Ureter (tissue), 1 donor: ENCODE results near the gene SPRYD7. TPM values are rescaled to one million over a fixed set of nuclear protein-coding genes. Genes with fewer than 3 reads are reported as not detected.
"Not testable (repeated sequence)": the region's sequence is repeated elsewhere in the genome, so short reads cannot be mapped to it uniquely, and the experiment has no call there.

ENCODE experiments used
- DNase-seq: peaks from one replicate; pipeline ENCODE4 v3.0.0-alpha.2; 2020; ENCODE audit warnings: low spot score
- total RNA-seq: library from RNA; stranded (reverse); gene quantifications from one replicate; pipeline ENCODE4 v1.2.4, GENCODE V29; 2023
- donor health status: DM: yes; HTN: yes; CAD: no.

The SPRYD7 gene
- total RNA-seq, 1 donor from 2014 or later, result 9.4 TPM

DNA sequence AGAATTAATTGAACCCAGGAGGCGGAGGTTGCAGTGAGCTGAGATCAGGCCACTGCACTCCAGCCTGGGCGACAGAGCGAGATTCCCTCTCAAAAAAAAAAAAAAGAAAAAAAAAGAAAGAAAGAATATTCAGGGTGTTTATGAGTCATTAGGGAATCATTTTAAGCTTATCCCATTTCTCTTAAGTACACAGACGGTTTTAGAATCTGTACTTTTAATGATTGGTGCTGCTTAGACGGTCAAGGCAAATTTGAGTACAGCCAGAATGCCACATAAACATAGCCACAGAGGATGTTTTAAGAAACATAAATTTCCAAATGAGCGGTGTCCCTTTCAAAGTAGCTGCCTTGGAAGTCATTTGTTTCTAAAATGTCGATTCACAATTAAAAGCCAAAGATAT lies 2.6 kb downstream of the SPRYD7 start:
- DNase-seq, result no peak

DNA sequence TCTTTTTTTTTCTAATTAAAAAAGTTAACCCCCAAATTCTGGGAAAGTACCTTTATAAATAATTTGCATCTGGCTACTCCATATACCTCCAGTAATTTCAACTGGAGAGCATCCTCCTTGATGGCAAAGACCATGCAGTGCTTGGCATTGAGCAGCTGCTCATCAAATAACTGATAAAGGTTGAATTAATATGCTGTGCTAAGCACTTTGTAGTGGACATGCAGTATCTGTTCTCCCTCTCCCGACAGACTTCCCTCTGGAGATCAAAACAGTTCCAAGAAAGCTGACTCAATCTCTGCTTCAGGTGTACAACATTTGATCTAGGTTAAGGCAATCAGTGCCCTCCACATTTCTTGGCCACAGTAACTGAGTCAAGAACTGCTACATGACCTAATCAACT lies 3.3 kb downstream of the SPRYD7 start:
- no peak for DNase-seq

DNA sequence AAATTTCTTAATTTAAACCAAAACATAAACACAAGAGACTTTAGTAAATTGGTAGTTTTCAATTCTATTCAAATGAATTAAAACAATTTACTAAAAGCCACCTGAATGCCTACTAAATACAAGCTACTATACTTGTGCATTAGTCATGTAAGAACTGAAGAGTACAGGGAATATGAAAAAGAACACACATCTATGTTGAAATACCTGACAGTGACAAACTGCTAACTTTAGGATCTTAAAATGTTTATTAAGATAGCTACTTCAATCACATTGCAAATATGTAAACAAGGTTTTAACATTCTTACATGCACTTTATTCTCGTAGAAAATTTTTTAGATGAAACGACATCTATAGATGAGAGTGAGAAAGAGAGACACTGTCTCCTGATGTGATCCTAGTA lies 4.1 kb downstream of the SPRYD7 start:
- DNase-seq, result no peak

DNA sequence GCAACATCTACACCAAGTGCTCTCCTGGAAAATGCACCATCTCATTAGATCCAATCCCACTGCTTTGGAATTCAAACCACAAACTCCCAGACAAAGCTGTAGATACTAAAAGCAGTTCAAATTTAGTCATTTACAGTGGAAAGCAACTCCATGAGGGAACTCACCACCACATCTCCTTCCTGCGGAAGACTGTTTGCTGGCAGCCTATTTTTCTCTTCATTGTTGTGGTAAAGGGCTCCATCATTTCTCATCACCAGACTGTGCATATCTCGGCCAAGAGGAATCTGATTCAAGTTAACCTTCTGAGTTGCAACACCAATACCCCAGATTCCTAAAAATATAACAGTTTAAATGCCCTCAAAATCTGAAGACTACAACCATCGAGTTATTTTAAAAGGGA lies 8.4 kb downstream of the SPRYD7 start:
- no peak for DNase-seq

DNA sequence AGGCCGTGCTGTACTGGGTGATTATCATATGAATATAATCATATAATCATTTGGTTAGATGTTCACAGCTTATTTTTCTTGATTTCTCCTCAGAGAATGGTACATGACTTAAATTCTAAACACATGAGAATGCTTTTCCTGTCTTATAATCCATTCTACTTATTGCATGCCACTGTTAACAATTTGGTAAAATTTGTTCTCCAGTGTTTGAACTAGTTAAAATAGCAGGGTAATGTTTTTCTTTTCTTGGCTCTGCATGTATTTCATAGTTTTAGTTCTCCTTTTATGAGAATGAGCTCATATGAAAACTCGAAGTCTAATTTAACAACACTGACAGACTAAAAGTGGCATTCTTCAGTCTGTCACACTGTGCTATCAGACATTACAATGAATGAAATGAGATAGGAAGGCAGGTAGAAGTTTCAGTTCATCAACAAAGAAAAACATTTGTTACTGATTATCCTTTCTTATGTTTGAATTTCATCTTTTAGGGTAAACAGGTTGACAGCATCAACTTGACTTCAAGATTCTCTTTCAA lies 10.2 kb downstream of the SPRYD7 start:
- DNase-seq, result no peak

DNA sequence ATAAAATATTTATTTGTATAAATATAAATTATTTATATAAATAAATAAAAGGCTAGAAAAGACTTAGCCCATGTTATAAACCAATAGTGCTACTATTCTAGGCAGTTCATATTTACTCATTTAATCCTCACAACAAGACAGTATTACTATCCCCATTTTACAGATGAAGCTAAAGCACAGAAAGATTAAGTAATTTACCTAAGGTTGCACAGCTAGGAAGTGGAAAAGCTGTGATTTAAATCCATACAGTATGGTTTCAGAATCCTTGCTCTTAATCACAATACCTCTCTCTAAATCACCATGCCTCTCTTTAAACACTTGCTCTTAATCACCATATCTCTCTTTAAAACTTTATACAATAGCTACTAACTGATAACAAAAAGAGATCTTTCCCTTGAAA lies 13.8 kb downstream of the SPRYD7 start:
- no peak for DNase-seq

DNA sequence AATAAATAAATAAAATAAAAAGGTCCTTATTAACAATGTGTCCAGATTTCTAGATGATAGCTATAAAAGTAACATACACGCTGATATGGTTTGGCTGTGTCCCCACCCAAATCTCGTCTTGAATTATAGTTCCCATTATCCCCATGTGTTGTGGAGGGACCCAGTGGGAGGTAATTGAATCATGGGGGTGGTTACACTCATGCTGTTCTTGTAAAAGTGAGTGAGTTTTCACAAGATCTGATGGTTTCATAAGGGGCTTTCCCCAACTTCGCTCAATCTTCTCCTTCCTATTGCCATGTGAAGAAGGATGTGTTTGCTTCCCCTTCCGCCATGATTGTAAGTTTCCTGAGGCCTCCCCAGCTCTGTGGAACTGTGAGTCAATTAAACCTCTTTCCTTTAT lies 15.2 kb downstream of the SPRYD7 start:
- not testable (repeated sequence) for DNase-seq

DNA sequence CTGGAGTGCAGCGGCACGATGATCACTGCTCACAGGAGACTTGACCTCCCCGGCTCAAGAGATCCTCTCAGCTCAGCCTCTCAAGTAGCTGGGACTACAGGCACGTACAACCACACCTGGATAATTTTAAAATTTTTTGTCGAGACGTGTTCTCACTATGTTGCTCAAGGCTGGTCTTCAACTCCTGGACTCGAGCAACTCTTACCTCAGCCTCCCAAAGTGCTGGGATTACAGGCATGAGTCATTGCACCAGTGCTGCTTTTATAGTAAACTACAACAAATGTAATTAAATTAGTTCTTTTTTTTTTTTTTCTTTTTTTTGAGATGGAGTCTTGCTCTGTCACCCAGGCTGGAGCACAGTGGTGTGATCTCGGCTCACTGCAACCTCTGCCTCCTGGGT lies 18.0 kb downstream of the SPRYD7 start:
- not testable (repeated sequence) for DNase-seq

DNA sequence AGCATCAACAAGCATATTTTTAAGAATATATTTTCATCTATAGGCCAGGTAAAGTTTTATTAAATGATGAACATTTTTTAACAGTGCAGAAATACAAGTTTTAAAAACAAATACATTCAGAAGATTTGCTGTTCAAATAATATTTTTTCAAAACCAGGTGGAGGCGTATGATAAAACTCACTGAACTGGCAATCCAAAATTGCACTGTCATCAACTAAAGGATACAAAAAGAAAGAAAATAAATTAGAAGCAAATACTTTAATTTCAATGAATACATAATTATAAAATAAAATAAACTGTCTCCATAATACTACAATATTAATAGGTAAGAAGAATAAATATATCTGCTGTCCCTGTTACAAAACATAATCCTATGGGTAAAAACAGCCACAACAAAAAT lies 21.2 kb downstream of the SPRYD7 start:
- DNase-seq, result no peak

DNA sequence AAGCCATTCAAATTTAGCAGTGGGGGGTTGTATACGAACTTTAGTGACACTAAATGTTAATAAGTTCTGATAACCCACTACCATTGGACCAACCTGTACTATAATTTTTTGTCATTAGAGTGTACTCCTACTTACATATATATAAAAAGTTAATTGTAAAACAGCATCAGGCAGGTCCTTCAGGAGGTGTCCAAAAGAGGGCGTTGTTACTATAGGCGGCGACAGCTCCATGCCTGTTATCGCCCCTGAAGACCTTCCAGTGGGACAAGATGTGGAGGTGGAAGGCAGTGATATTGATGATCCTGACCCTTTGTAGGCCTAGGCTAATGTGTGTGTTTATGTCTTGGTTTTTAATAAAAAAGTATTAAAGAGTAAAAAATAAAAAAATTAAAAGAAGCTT lies 27.5 kb downstream of the SPRYD7 start:
- no peak for DNase-seq

DNA sequence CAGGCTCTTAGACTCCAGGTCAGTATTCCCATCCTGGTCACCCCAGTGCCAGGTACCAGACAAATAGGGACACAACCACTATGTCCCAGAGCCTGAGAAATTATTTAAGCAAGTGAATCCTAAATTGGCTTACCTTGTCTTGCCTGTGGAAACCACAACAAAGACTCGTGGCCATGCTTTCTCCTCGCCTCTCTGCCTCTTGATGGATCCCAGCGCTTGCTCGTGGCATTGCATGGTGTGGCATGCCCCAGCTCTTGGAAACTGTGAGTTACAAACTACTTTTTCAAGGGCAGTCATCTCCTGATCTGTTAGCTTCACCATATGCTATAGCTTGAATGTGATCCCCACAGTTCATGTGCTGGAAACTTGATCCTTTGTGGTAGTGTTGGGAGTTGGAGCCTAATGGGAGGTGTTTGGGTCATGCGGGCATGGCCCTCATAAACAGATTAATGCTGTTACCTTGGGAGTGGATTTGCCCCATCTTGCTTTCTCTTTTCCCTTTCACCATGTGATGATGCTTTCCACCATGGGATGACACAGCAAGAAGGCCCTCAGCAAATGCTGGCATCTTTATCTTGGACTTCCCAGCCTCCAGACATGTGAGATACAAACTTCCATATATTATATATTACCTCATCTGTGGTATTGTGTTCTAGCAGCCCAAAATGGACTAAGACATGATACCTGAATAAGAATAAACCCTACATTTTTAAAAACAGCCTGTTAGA lies 31.2 kb downstream of the SPRYD7 start:
- DNase-seq, result no peak

DNA sequence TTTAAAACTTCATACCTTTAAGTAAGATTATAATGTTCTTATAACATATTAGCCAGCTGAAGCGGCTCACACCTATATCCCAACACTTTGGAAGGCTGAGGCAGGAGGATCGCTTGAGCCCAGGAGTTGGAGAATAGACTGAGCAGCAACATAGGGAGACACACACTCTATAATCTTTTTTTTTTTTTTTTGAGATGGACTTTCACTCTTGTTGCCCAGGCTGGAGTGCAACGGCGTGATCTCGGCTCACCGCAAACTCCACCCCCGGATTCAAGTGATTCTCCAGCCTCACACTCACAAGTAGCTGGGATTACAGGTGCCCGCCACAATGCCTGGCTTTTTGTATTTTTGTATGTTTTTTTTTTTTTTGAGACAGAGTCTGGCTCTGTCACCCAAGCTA lies 37.3 kb downstream of the SPRYD7 start:
- no peak for DNase-seq

DNA sequence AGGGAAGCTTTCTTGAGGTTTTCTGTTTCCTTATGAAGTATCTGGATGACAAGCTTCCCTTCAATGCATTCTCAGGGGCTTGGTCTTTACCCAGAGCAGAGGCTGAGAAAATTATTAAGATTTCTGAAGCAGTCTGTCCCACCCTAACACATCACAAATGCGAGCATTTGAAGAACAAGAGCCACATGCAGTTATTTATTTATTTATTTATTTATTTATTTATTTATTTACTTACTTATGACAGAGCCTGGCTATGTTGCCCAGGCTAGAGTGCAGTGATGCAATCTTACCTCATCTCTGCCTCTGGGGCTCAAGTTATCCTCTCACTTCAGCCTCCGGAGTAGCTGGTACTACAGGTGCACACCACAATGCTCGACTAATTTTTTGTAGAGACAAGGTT lies 38.4 kb downstream of the SPRYD7 start:
- no peak for DNase-seq

DNA sequence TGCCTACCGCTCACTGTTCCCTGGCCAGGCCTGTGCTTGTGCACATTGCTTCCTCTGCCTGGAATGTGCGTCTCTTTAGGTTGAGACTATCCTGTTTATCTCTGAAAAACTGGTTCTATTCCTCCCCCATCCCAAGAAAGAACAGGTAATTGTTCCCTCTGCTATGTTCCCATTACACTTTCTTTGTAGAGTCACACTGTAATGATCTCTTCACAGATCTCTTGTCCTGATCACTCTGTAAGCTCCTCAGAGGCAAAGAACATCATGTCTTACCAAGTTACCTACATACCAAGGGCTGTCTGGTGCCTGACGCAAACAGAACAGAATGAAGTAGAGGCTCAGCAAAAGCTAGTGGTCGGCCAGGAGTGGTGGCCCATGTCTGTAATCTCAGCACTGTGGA lies 40.3 kb downstream of the SPRYD7 start:
- no peak for DNase-seq

DNA sequence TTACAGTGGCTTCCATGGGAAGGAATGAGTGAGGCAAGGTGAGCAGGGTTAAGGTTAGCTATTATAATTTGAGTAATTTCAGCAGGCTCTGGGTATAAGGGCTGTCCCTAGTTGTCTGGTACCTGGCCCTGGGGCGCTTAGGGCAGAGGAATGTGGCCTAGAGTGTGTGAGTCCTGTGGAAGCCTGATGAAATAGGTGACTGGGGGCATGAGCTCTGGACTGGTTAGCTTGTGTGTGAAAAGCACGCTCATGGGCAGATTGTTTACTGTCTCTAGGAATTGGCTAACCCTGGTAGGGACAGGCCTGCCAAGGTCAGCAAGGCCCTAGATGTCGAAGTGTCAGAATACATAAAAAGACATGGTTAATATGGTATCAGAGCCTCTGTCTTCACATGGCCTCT lies 42.5 kb downstream of the SPRYD7 start:
- DNase-seq, result no peak

DNA sequence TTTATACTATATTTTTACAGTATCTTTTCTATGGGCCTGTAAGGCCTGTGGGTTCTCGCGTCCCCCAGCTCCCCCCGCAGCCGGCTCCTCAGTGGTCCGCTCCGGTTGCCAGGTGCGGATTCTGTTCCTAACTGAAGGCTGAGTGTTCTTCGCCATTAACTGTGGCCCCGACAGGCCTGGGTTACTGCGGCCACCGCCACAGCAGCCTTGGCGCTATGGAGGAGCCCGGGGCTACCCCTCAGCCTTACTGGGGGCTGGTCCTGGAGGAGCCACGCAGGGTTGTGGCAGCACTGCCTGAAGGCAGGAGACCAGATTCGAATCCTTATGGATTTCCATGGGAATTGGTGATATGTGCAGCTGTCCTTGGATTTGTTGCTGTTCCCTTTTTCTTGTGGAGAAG lies 45.8 kb downstream of the SPRYD7 start:
- DNase-seq, result no peak

DNA sequence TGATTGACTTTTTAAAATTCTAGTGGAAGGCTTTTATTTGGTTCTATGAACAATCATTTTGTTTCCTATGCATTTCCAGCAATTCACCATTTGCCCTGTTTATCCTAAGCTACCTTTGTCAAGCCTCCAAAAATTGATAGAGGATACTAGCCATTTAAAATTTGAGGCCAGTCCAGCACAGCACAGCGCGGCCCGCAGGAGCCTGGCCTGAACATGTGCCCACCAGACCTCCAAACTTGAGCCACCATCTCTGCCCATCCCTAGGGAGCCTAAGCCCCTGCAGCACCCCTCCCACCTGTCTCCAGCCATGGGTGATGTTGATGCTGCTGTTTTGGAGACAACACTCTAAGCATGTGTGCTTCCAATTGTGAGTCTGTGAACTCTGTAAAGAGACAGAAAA lies 57.5 kb downstream of the SPRYD7 start:
- no peak for DNase-seq

DNA sequence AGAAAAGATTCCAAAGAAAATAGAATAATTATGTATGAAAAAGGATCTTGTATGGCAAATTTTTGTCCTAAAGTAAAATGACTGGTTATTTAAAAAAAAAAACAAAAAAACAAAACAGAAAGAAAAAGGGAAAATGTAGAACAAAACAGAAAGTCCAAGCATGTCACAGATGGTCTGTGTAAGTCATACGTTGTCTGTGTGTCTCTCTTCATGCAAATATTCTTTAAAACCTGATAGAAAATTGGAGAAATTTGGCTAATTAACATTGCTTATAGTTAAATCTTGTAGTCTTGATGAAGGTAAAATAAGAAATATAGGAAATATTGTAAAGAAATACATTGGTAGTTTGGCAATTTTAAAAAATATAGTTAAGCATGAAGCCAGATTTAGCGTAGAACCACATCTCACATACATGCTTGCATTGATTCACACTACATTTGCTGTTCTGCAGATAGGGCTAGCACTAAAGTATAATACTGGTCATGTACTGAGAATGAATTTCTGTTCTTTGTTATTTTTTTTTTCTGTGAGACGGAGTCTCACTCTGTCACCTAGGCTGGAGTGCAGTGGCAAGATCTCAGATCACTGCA lies 58.4 kb downstream of the SPRYD7 start:
- no peak for DNase-seq

DNA sequence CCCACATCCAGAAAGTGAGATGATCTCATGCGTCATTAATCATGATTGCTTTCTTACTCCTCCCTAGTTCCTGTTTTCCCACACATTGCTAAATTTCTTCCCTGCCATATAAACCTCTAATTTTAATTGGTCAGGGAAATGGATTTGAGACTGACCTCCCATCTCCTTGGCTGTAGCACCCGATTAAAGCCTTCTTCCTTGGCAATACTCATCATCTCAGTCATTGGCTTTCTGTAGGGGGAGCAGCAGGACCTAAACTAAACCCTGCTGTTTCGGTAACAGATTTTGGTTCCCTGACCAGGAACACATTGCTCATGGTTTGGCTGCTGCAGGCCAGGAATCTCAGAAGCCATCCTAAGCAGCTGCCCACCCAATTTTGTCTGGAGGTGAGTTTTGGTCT lies 61.7 kb downstream of the SPRYD7 start:
- DNase-seq, result no peak

DNA sequence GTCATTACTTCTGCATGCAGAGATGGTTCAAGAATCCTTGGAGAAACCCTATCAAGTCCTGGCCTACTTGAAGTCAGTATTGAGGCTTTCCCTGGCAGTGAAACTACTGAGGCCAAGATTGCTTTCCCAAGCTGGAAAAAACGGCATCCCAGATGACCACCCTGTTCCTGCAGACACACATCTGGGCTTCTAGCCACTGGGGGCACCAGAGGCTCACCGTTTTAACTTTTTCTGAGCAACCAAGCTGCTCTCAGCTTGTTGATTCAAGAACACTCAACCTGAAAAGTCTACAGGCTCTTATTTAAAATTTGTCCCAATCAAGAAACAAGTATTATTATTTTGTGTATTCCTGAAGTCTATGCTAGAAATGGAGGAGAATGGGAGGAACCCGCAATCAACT lies 66.6 kb downstream of the SPRYD7 start:
- DNase-seq, result no peak

DNA sequence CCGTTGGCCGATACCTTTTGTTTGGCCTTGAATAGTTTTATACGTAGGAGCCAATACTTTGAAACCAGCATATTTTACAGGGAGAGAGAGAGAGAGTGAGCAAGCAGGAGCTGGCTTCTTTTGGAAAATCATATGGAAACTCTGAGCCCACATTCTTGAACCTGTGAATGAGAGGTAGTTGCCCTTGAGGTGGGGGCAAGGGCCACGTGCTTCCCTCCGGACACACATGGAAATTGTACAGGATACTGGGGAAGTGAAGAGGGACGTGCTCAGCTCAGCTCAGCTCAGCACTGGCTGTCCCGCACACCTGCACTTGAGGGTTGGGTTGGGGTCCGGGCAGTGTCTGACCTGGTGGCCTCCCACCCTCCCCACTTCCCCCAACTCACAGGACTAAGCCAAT lies 68.3 kb downstream of the SPRYD7 start:
- DNase-seq, result no peak

DNA sequence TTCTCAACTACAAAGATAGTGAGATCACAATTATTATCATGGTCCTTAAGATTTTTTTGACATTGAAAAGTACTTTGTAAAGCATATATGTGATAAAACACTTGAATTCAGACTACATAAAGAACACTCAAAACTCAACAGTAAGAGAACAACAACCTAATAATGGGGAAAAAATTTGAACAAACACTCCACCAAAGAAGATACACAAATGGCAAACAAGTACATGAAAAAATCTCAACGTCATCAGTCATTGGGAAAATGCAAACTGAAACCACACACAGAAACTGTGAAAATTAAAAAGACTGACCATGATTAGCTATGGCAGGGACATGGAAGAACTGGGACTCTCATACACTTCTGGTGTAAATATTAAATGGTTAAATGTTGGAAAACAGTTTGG lies 70.9 kb downstream of the SPRYD7 start:
- DNase-seq, result no peak

DNA sequence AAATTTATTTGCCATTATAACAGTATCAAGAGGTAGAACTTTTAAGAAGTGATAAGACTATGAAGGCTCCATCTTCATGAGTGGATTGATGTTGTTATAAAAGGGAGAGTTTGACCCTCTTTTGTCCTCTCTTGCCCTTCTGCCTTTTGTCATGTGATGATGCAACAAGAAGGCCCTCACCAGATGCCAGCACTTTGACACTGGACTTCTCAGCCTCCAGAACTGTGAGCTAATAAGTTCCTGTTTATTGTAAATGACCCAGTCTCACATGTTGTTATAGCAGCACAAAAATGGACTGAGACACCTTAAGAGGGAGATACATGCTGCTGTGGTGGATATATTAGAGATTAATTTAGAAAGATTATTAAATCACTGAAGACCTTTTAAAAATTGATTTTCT lies 71.6 kb downstream of the SPRYD7 start:
- no peak for DNase-seq
